ENCODE data around the gene KCNJ6. TPM values are rescaled to one million over a fixed set of nuclear protein-coding genes. Genes with fewer than 3 reads are reported as not detected.
"Not testable (repeated sequence)": the region's sequence is repeated elsewhere in the genome, so short reads cannot be mapped to it uniquely, and the experiment has no call there.

The KCNJ6 gene
- total RNA-seq, 1 experiment from 2014 or later, result 0.07 TPM

GRCh38 chr21:37688952-37689659, 227.2 kb downstream of the KCNJ6 start:
- DNase-seq (ENCODE audit: extremely low read depth, low read depth), result no peak

GRCh38 chr21:37686991-37687810, 229.1 kb downstream of the KCNJ6 start:
- no peak for DNase-seq (ENCODE audit: extremely low read depth, low read depth)

GRCh38 chr21:37684547-37684946, 231.7 kb downstream of the KCNJ6 start:
- DNase-seq (ENCODE audit: extremely low read depth, low read depth), result no peak

GRCh38 chr21:37684115-37684493, 232.2 kb downstream of the KCNJ6 start:
- DNase-seq (ENCODE audit: extremely low read depth, low read depth), result no peak

- DNase-seq (ENCODE audit: extremely low read depth, low read depth), result no peak
These were observed 232.7 kb downstream of the KCNJ6 start for GRCh38 chr21:37683396-37684114.

GRCh38 chr21:37682966-37683365, 233.3 kb downstream of the KCNJ6 start:
- DNase-seq (ENCODE audit: extremely low read depth, low read depth), result no peak

- no peak for DNase-seq (ENCODE audit: extremely low read depth, low read depth)
These were observed 239.3 kb downstream of the KCNJ6 start for GRCh38 chr21:37677006-37677405.

- peak; percentile 14 for DNase-seq (ENCODE audit: extremely low read depth, low read depth)
These were observed 241.0 kb downstream of the KCNJ6 start for GRCh38 chr21:37675202-37675801.

- DNase-seq (ENCODE audit: extremely low read depth, low read depth), result no peak
These were observed 242.3 kb downstream of the KCNJ6 start for GRCh38 chr21:37673801-37674575.

- no peak for DNase-seq (ENCODE audit: extremely low read depth, low read depth)
These were observed 244.9 kb downstream of the KCNJ6 start for GRCh38 chr21:37671381-37671780.

- no peak for DNase-seq (ENCODE audit: extremely low read depth, low read depth)
These were observed 245.4 kb downstream of the KCNJ6 start for GRCh38 chr21:37670883-37671282.

GRCh38 chr21:37669249-37669648, 247.0 kb downstream of the KCNJ6 start:
- no peak for DNase-seq (ENCODE audit: extremely low read depth, low read depth)

GRCh38 chr21:37668462-37669239, 247.6 kb downstream of the KCNJ6 start:
- DNase-seq (ENCODE audit: extremely low read depth, low read depth), result no peak

- DNase-seq (ENCODE audit: extremely low read depth, low read depth), result no peak
These were observed 248.9 kb downstream of the KCNJ6 start for GRCh38 chr21:37667380-37667779.

- no peak for DNase-seq (ENCODE audit: extremely low read depth, low read depth)
These were observed 250.8 kb downstream of the KCNJ6 start for GRCh38 chr21:37665230-37666024.

GRCh38 chr21:37662227-37662626, 254.0 kb downstream of the KCNJ6 start:
- DNase-seq (ENCODE audit: extremely low read depth, low read depth), result not testable (repeated sequence)

GRCh38 chr21:37660709-37661108, 255.5 kb downstream of the KCNJ6 start:
- DNase-seq (ENCODE audit: extremely low read depth, low read depth), result no peak

GRCh38 chr21:37659874-37660273, 256.4 kb downstream of the KCNJ6 start:
- no peak for DNase-seq (ENCODE audit: extremely low read depth, low read depth)
